ELF-1 (cell line): Measurements from ENCODE around the gene ANKS1B.
"Not testable (repeated sequence)": the region's sequence is repeated elsewhere in the genome, so short reads cannot be mapped to it uniquely, and the experiment has no call there.

ENCODE experiments used
- DNase-seq: peaks from one replicate; pipeline ENCODE4 v3.0.0-alpha.2; 2016; ENCODE audit warnings: low read depth, low spot score

The ANKS1B gene

GRCh38 chr12:99984271-99985128 lies at the start of gene ANKS1B:
TSS of gene ANKS1B (minus strand) at chr12:99984936. CDS start at chr12:99984237, 699 bp downstream.
- DNase-seq: peak; percentile 63

- no peak for DNase-seq
Measured at GRCh38 chr12:100031836-100032235, 47.1 kb upstream of the ANKS1B start.

- DNase-seq: no peak
Measured at GRCh38 chr12:100027671-100028070, 42.9 kb upstream of the ANKS1B start.

- no peak for DNase-seq
Measured at GRCh38 chr12:100026241-100026640, 41.5 kb upstream of the ANKS1B start.

GRCh38 chr12:100024974-100025555 lies 40.3 kb upstream of the ANKS1B start:
- no peak for DNase-seq

- DNase-seq: no peak
Measured at GRCh38 chr12:100020370-100020769, 35.6 kb upstream of the ANKS1B start.

- DNase-seq: no peak
Measured at GRCh38 chr12:100017056-100017455, 32.3 kb upstream of the ANKS1B start.

- not testable (repeated sequence) for DNase-seq
Measured at GRCh38 chr12:100016304-100016703, 31.6 kb upstream of the ANKS1B start.

- not testable (repeated sequence) for DNase-seq
Measured at GRCh38 chr12:100005846-100006245, 21.1 kb upstream of the ANKS1B start.

GRCh38 chr12:99997806-99998205 lies 13.1 kb upstream of the ANKS1B start:
- no peak for DNase-seq

GRCh38 chr12:99996095-99996494 lies 11.4 kb upstream of the ANKS1B start:
- no peak for DNase-seq

GRCh38 chr12:99985631-99986030 lies 895 bp upstream of the ANKS1B start:
- no peak for DNase-seq

GRCh38 chr12:99985129-99985570 lies 414 bp upstream of the ANKS1B start:
- no peak for DNase-seq

- DNase-seq: peak; percentile 6
Measured at GRCh38 chr12:99983456-99984258, 1.1 kb downstream of the ANKS1B start.

GRCh38 chr12:99981639-99982190 lies 3.0 kb downstream of the ANKS1B start:
- no peak for DNase-seq

- DNase-seq: no peak
Measured at GRCh38 chr12:99979471-99979870, 5.3 kb downstream of the ANKS1B start.

- DNase-seq: no peak
Measured at GRCh38 chr12:99978152-99978551, 6.6 kb downstream of the ANKS1B start.

- no peak for DNase-seq
Measured at GRCh38 chr12:99977550-99977949, 7.2 kb downstream of the ANKS1B start.

- DNase-seq: no peak
Measured at GRCh38 chr12:99976762-99977161, 8.0 kb downstream of the ANKS1B start.

- DNase-seq: no peak
Measured at GRCh38 chr12:99975321-99975720, 9.4 kb downstream of the ANKS1B start.

GRCh38 chr12:99974146-99974545 lies 10.6 kb downstream of the ANKS1B start:
- DNase-seq: no peak

GRCh38 chr12:99966429-99966828 lies 18.3 kb downstream of the ANKS1B start:
- DNase-seq: no peak
